GM12878 (cell line): ENCODE measurements around the gene RAB40B. TPM values are rescaled to one million over a fixed set of nuclear protein-coding genes. Genes with fewer than 3 reads are reported as not detected.

Experiments used
- ATAC-seq: fragments of 200-7000 bp; cut with Tn5 transposase; 3 replicates; pipeline ENCODE4 v1.9.1; 2020; ENCODE audit warnings: mild to moderate bottlenecking, moderate library complexity
- BruUV-seq: library from RNA; stranded (reverse); fragments of 400-500 nt; replicated peaks from 2 replicates; lab custom pipeline; 2021; lab: Mats Ljungman, UMichigan
- CTCF ChIA-PET: fragments of 300-600 bp; sonication (Branson Sonifier 250); formaldehyde crosslinking; extraction: SDS; loops from one replicate; lab custom pipeline; 2021; ENCODE audit warnings: inconsistent platforms; lab: Yijun Ruan, JAX
- POLR2A ChIA-PET: fragments of 350-600 bp; formaldehyde crosslinking; extraction: SDS; loops from one replicate; lab custom pipeline; 2021; ENCODE audit warnings: inconsistent platforms; lab: Charles Lee
- RAD21 ChIA-PET: fragments of 300-600 bp; sonication (Branson Sonifier 250); formaldehyde crosslinking; loops from one replicate; lab custom pipeline; 2023; ENCODE audit warnings: antibody characterized with exemption; ENCODE audit not compliant: unreplicated experiment; lab: Charles Lee
- SMC1A ChIA-PET: fragments of 300-600 bp; sonication (Branson Sonifier 250); formaldehyde crosslinking; loops from one replicate; lab custom pipeline; 2023; ENCODE audit not compliant: unreplicated experiment, uncharacterized antibody; lab: Charles Lee
- DNase-seq: peaks from one replicate; pipeline ENCODE4 v3.0.0-alpha.2; 2011; ENCODE audit warnings: low read depth, low spot score
- FAIRE-seq: peaks from 3 replicates; lab custom pipeline; 2011; peaks lifted over from hg19 to GRCh38; lab: Jason Lieb, UNC
- H2AFZ ChIP-seq: 2 replicates; pipeline ENCODE4 v1.6.0; 2011; ENCODE audit warnings: low read depth, low read length, control low read depth; ENCODE audit not compliant: control insufficient read depth
- H3K27ac ChIP-seq: 2 replicates; pipeline ENCODE4 v1.5.1; 2011; ENCODE audit warnings: control low read depth; ENCODE audit not compliant: control insufficient read depth, insufficient read depth
- H3K27me3 ChIP-seq, 2 experiments: replicated peaks in 1 of 2; 2 replicates each; pipeline versions ENCODE4 v1.6.0 to v1.6.1; 2011; ENCODE audit warnings: low read length in 1 of 2; ENCODE audit not compliant: control insufficient read depth in 2 of 2, insufficient read depth in 2 of 2
- H3K36me3 ChIP-seq, 2 experiments: 2 replicates each; pipeline ENCODE4 v1.5.1; 2011; ENCODE audit warnings: low read length in 1 of 2; ENCODE audit not compliant: control insufficient read depth in 2 of 2, insufficient read depth in 2 of 2
- H3K4me1 ChIP-seq: 2 replicates; pipeline ENCODE4 v1.6.1; 2011; ENCODE audit warnings: mild to moderate bottlenecking, low read length, moderate library complexity, mixed read lengths; ENCODE audit not compliant: control insufficient read depth, insufficient read depth
- H3K4me2 ChIP-seq: 2 replicates; pipeline ENCODE4 v1.6.0; 2011; ENCODE audit warnings: control low read depth; ENCODE audit not compliant: control insufficient read depth, insufficient read depth
- H3K4me3 ChIP-seq: fragments of 200-600 bp; sonication (generic); 2 replicates; pipeline ENCODE4 v1.5.1; 2016
- H3K79me2 ChIP-seq: 2 replicates; pipeline ENCODE4 v1.6.0; 2011; ENCODE audit warnings: low read length; ENCODE audit not compliant: control insufficient read depth, insufficient read depth
- H3K9ac ChIP-seq: 2 replicates; pipeline ENCODE4 v1.8.0; 2011; ENCODE audit warnings: low read length, control low read depth, mixed read lengths; ENCODE audit not compliant: control insufficient read depth, insufficient read depth
- H3K9me3 ChIP-seq: replicated peaks from 3 replicates; pipeline ENCODE4 v1.5.1; 2011; ENCODE audit warnings: mild to moderate bottlenecking, low read length; ENCODE audit not compliant: control insufficient read depth, insufficient read depth
- H4K20me1 ChIP-seq: 2 replicates; pipeline ENCODE4 v1.6.0; 2011; ENCODE audit not compliant: control insufficient read depth, insufficient read depth
- EED ChIP-seq: sonication (generic); IDR thresholded peaks from 2 replicates; pipeline ENCODE4 v1.6.1; 2016; ENCODE audit warnings: antibody characterized with exemption, low read depth
- EZH2 ChIP-seq: IDR thresholded peaks from 2 replicates; pipeline ENCODE4 v1.6.1; 2012; ENCODE audit warnings: low read depth, mild to moderate bottlenecking, control low read depth, inconsistent platforms, low read length, borderline replicate concordance; ENCODE audit not compliant: control insufficient read depth
- JUNB ChIP-seq: IDR thresholded peaks from 2 replicates; pipeline ENCODE4 v1.6.1; 2016; ENCODE audit warnings: antibody characterized with exemption, mild to moderate bottlenecking
- JUND ChIP-seq: IDR thresholded peaks from 2 replicates; pipeline ENCODE4 v1.6.1; 2012; ENCODE audit warnings: low read depth, mild to moderate bottlenecking, low read length, improper control_type of control experiment, moderate library complexity
- KDM1A ChIP-seq: fragments of 200-600 bp; sonication (generic); IDR thresholded peaks from 2 replicates; pipeline ENCODE4 v1.6.1; 2016; ENCODE audit warnings: borderline replicate concordance
- KLF5 ChIP-seq: fragments of 450-650 bp; IDR thresholded peaks from 2 replicates; pipeline ENCODE4 v1.6.1; 2014; ENCODE audit warnings: mild to moderate bottlenecking; ENCODE audit not compliant: partially characterized antibody
- MTA2 ChIP-seq: fragments of 450-650 bp; IDR thresholded peaks from 2 replicates; pipeline ENCODE4 v1.6.1; 2016; ENCODE audit warnings: low read depth, mild to moderate bottlenecking, moderate library complexity
- NBN ChIP-seq: fragments of 450-650 bp; IDR thresholded peaks from 2 replicates; pipeline ENCODE4 v1.6.1; 2016
- PAX5 ChIP-seq: IDR thresholded peaks from 2 replicates; pipeline ENCODE4 v1.6.1; 2011; ENCODE audit warnings: low read depth, low read length, borderline replicate concordance
- STAT1 ChIP-seq: fragments of 450-650 bp; conservative IDR thresholded peaks from 2 replicates; pipeline ENCODE4 v1.6.1; 2014; ENCODE audit warnings: antibody characterized with exemption, mild to moderate bottlenecking
- ZNF274 ChIP-seq: IDR thresholded peaks from one replicate; pipeline ENCODE4 v1.8.0; 2011; ENCODE audit not compliant: insufficient read length, insufficient read depth
- WGBS: methylation state at CpG from one replicate; pipeline ENCODE4 v1.1.6; 2016; ENCODE audit warnings: low lambda C conversion rate; ENCODE audit not compliant: insufficient replicate concordance, insufficient coverage; ENCODE audit errors: missing lambda C conversion rate; 5-methylcytosine and 5-hydroxymethylcytosine counted together
- in situ Hi-C: fragments of 300-500 bp; cut with MboI; formaldehyde crosslinking; loops from 9 replicates; pipeline ENCODE4 v1.14.3; 2018; ENCODE audit warnings: mixed read lengths
- intact Hi-C: fragments of 100-400 bp; cut with micrococcal nuclease; formaldehyde crosslinking; loops from one replicate; pipeline ENCODE4 v1.14.2; 2022; ENCODE audit not compliant: unreplicated experiment
- polyA plus RNA-seq, 11 experiments: library from polyadenylated mRNA; depleted of rRNA in 4 of 11; unstranded in 6 of 11; stranded (reverse) in 5 of 11; fragments of >200 nt; fragmentation: Nextera tagmentation in 4 of 11; fragmentation: Illumina TruSeq in 1 of 11; extraction: Ambion mirVana in 4 of 11; extraction: Trizol in 1 of 11; gene quantifications; 1 replicate in 1 of 11; 2 replicates in 10 of 11; pipeline versions ENCODE4 v1.2.1 to v1.2.3, GENCODE V29; 2011 to 2016; ENCODE audit warnings: inconsistent platforms in 2 of 11, missing spikeins in 2 of 11, low read depth in 1 of 11
- total RNA-seq, 4 experiments: library from RNA; depleted of rRNA in 3 of 4; stranded (reverse); fragments of >200 nt in 3 of 4; fragmentation: Illumina TruSeq in 1 of 4; extraction: Trizol in 1 of 4; gene quantifications; 2 replicates each; pipeline versions ENCODE4 v1.2.1 to v1.2.3, GENCODE V29; 2013 to 2021
- TF ChIP-seq, protein P1 (sequence below): IDR thresholded peaks from 2 replicates; pipeline ENCODE4 v1.6.1; 2011; ENCODE audit warnings: borderline replicate concordance, low read depth, mild to moderate bottlenecking, moderate library complexity, mixed read lengths, low read length; ENCODE audit not compliant: insufficient read depth; ENCODE audit errors: extremely low read length
- TF ChIP-seq, protein P2 (sequence below): IDR thresholded peaks from 2 replicates; pipeline ENCODE4 v1.6.1; 2011; ENCODE audit warnings: low read depth, low read length, improper control_type of control experiment, borderline replicate concordance
- TF ChIP-seq, protein P3 (sequence below): fragments of 450-650 bp; IDR thresholded peaks from 2 replicates; pipeline ENCODE4 v1.6.1; 2017; ENCODE audit warnings: mild to moderate bottlenecking, moderate library complexity
- TF ChIP-seq, protein P4 (sequence below): fragments of 450-650 bp; IDR thresholded peaks from 2 replicates; pipeline ENCODE4 v1.6.1; 2017; ENCODE audit warnings: antibody characterized with exemption, mild to moderate bottlenecking, moderate library complexity

Gene RAB40B
- total and polyA plus RNA-seq, 10 of the 15 experiments (the other 5 are each of a cell fraction or from before 2014, with no cell fraction given) = 0.06 to 2.8 (median 1.4) TPM

DNA sequence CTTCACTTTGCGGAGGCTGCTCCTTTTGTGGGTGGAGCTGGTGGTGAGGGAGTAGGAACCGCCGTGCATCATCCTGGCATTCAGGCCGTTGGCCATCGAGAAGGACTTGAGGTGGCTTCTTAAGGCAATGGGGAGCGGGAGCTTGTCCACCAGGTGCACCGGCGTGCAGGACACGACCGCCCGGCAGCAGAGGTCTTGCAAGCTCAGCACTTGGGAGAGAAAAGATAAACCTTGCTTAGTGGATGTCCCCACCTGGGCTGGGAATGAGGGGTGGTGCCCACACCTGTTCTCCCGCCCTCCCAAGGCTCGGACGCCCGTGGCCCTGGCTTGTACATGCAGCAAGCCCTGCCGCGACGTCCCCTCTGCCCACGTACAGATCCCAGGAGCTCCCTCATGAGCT is 40.6 kb downstream of the RAB40B start:
- H3K27me3 ChIP-seq = no peaks in the 10 kb centered on the region
- H3K9ac ChIP-seq = no peak overlapping the region
- intact Hi-C loops (no loop called here), in situ Hi-C loops (loop anchor here (10.0 kb wide), 1 partner anchor 87 kb away; no protein-coding TSS in a partner anchor)
- WGBS = 83% methylated on average over 19 of the region's 19 CpGs
- ChIA-PET POLR2A (no interaction called here), RAD21 (no interaction called here), SMC1A (interaction anchor here (0.7 kb wide), 1 partner anchor 366 kb away, joined by 3 read pairs; no protein-coding TSS in a partner anchor), CTCF (interaction anchor here (0.6 kb wide), 1 partner anchor 108 kb away, joined by 4 read pairs; no protein-coding TSS in a partner anchor)
- BruUV-seq = no TSS peak
- no peaks in the 10 kb centered on the region for H3K36me3 ChIP-seq
- no peak overlapping the region for H2AFZ ChIP-seq
- H3K79me2 ChIP-seq = no peaks in the 10 kb centered on the region
- H3K4me1 ChIP-seq = no peaks in the 10 kb centered on the region
- no peak overlapping the region for H3K27ac ChIP-seq
- no peaks in the 10 kb centered on the region for H3K9me3 ChIP-seq
- H3K4me3 ChIP-seq = no peak overlapping the region
- ATAC-seq (no peak), DNase-seq (no peak), FAIRE-seq (no peak)
- H3K4me2 ChIP-seq = no peak overlapping the region
- no peaks in the 10 kb centered on the region for H4K20me1 ChIP-seq
- TF ChIP-seq NBN = no peak
- no peak for TF ChIP-seq JUND
- no peak for TF ChIP-seq MTA2
- no peak for TF ChIP-seq STAT1
- no peak for TF ChIP-seq ZNF274
- no peak for TF ChIP-seq JUNB
- no peak for TF ChIP-seq EZH2
- TF ChIP-seq, protein P1, sequence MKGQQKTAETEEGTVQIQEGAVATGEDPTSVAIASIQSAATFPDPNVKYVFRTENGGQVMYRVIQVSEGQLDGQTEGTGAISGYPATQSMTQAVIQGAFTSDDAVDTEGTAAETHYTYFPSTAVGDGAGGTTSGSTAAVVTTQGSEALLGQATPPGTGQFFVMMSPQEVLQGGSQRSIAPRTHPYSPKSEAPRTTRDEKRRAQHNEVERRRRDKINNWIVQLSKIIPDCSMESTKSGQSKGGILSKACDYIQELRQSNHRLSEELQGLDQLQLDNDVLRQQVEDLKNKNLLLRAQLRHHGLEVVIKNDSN = no peak
- TF ChIP-seq, protein P2, sequence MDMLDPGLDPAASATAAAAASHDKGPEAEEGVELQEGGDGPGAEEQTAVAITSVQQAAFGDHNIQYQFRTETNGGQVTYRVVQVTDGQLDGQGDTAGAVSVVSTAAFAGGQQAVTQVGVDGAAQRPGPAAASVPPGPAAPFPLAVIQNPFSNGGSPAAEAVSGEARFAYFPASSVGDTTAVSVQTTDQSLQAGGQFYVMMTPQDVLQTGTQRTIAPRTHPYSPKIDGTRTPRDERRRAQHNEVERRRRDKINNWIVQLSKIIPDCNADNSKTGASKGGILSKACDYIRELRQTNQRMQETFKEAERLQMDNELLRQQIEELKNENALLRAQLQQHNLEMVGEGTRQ = no peak
- TF ChIP-seq, protein P3, sequence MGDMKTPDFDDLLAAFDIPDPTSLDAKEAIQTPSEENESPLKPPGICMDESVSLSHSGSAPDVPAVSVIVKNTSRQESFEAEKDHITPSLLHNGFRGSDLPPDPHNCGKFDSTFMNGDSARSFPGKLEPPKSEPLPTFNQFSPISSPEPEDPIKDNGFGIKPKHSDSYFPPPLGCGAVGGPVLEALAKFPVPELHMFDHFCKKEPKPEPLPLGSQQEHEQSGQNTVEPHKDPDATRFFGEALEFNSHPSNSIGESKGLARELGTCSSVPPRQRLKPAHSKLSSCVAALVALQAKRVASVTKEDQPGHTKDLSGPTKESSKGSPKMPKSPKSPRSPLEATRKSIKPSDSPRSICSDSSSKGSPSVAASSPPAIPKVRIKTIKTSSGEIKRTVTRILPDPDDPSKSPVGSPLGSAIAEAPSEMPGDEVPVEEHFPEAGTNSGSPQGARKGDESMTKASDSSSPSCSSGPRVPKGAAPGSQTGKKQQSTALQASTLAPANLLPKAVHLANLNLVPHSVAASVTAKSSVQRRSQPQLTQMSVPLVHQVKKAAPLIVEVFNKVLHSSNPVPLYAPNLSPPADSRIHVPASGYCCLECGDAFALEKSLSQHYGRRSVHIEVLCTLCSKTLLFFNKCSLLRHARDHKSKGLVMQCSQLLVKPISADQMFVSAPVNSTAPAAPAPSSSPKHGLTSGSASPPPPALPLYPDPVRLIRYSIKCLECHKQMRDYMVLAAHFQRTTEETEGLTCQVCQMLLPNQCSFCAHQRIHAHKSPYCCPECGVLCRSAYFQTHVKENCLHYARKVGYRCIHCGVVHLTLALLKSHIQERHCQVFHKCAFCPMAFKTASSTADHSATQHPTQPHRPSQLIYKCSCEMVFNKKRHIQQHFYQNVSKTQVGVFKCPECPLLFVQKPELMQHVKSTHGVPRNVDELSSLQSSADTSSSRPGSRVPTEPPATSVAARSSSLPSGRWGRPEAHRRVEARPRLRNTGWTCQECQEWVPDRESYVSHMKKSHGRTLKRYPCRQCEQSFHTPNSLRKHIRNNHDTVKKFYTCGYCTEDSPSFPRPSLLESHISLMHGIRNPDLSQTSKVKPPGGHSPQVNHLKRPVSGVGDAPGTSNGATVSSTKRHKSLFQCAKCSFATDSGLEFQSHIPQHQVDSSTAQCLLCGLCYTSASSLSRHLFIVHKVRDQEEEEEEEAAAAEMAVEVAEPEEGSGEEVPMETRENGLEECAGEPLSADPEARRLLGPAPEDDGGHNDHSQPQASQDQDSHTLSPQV = no peak
- TF ChIP-seq EED = no peak
- TF ChIP-seq KDM1A = no peak
- no peak for TF ChIP-seq PAX5
- no peak for TF ChIP-seq KLF5
- TF ChIP-seq, protein P4, sequence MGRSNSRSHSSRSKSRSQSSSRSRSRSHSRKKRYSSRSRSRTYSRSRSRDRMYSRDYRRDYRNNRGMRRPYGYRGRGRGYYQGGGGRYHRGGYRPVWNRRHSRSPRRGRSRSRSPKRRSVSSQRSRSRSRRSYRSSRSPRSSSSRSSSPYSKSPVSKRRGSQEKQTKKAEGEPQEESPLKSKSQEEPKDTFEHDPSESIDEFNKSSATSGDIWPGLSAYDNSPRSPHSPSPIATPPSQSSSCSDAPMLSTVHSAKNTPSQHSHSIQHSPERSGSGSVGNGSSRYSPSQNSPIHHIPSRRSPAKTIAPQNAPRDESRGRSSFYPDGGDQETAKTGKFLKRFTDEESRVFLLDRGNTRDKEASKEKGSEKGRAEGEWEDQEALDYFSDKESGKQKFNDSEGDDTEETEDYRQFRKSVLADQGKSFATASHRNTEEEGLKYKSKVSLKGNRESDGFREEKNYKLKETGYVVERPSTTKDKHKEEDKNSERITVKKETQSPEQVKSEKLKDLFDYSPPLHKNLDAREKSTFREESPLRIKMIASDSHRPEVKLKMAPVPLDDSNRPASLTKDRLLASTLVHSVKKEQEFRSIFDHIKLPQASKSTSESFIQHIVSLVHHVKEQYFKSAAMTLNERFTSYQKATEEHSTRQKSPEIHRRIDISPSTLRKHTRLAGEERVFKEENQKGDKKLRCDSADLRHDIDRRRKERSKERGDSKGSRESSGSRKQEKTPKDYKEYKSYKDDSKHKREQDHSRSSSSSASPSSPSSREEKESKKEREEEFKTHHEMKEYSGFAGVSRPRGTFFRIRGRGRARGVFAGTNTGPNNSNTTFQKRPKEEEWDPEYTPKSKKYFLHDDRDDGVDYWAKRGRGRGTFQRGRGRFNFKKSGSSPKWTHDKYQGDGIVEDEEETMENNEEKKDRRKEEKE = no peak
